Measurements from ENCODE around the gene PABPN1. TPM values are rescaled to one million over a fixed set of nuclear protein-coding genes. Genes with fewer than 3 reads are reported as not detected.

Gene PABPN1
- total and polyA plus RNA-seq, 9 of the 15 experiments (the other 6 are each of a cell fraction or from before 2014, with no cell fraction given), result 32.6 to 388 (median 178) TPM

GRCh38 chr14:23286020-23286901 lies 35.0 kb upstream of the PABPN1 start, which contains the start of gene HOMEZ (continued):
- TF ChIP-seq E2F4 (CRISPR knock-in tag; IDR thresholded peaks at IDR 0.05; ENCODE audit: low read depth) (no peak), KDM5B (IDR thresholded peaks at IDR 0.05; ENCODE audit: insufficient replicate concordance, low read depth, low read length) (peak; percentile 56), ZNF444 (CRISPR knock-in tag; IDR thresholded peaks at IDR 0.05) (no peak), L3MBTL2 (IDR thresholded peaks at IDR 0.05) (peak; percentile 80), PHTF2 (CRISPR knock-in tag; IDR thresholded peaks at IDR 0.05) (no peak), RHOXF2B (CRISPR knock-in tag; conservative IDR thresholded peaks at IDR 0.05) (no peak), NUFIP1 (IDR thresholded peaks at IDR 0.05; ENCODE audit: partially characterized antibody) (no peak), HNRNPL (IDR thresholded peaks at IDR 0.05; ENCODE audit: low read depth, low read length) (peak; percentile 62; the same call in 1 of the 2 replicates), BCLAF1 (IDR thresholded peaks at IDR 0.05; ENCODE audit: borderline replicate concordance in 1 of 2, control insufficient read depth in 1 of 2, low read depth in 2 of 2, low read length in 1 of 2) (no peak), GATAD2A (IDR thresholded peaks at IDR 0.05) (no peak), ZBTB43 (CRISPR knock-in tag; IDR thresholded peaks at IDR 0.05) (no peak; the same call in 1 of the 2 replicates), ZNF12 (CRISPR knock-in tag; IDR thresholded peaks at IDR 0.05) (no peak), ATF3 (IDR thresholded peaks at IDR 0.05) (no peak), ATF3 (CRISPR knock-in tag; conservative IDR thresholded peaks at IDR 0.05) (no peak), ZBTB17 (CRISPR knock-in tag; IDR thresholded peaks at IDR 0.05) (0 out of 2 replicates have a peak, but pooled peaks have one; percentile 26), CGGBP1 (CRISPR knock-in tag; IDR thresholded peaks at IDR 0.05) (no peak), NR2C1 (IDR thresholded peaks at IDR 0.05) (no peak), NR2C1 (tag; IDR thresholded peaks at IDR 0.05) (peak; percentile 51; the same call in 1 of the 2 replicates), FOS (IDR thresholded peaks at IDR 0.05; ENCODE audit: extremely low read depth, insufficient read length) (peak; percentile 98), ZNF354B (CRISPR knock-in tag; IDR thresholded peaks at IDR 0.05) (no peak), SNIP1 (IDR thresholded peaks at IDR 0.05; ENCODE audit: low read depth) (no peak), CHD2 (IDR thresholded peaks at IDR 0.05; ENCODE audit: low read depth, low read length) (peak; percentile 88), MEF2A (IDR thresholded peaks at IDR 0.05; ENCODE audit: control insufficient read depth, low read depth, low read length) (no peak)

Data from K562 (cell line).